A549 (cell line): ENCODE measurements around the gene TMEM119. TPM values are rescaled to one million over a fixed set of nuclear protein-coding genes. Genes with fewer than 3 reads are reported as not detected.

Experiments used
- ATAC-seq, 2 experiments: fragments of 200-7000 bp in 1 of 2; fragments of >200 bp in 1 of 2; cut with Nextera tagmentation in 1 of 2; cut with Tn5 transposase in 1 of 2; 3 replicates each; pipeline versions ENCODE4 v1.8.0 to v1.9.1; 2018 to 2020; ENCODE audit warnings: mild to moderate bottlenecking in 1 of 2, moderate library complexity in 1 of 2
- CTCF ChIA-PET: fragments of 300-600 bp; sonication (Branson Sonifier 250); formaldehyde crosslinking; extraction: SDS; loops from one replicate; lab custom pipeline; 2021; ENCODE audit warnings: antibody characterized with exemption, inconsistent platforms; lab: Yijun Ruan, JAX
- POLR2A ChIA-PET: fragments of 350-600 bp; formaldehyde crosslinking; extraction: SDS; loops from one replicate; lab custom pipeline; 2021; ENCODE audit warnings: antibody characterized with exemption, inconsistent platforms; lab: Yijun Ruan, JAX
- DNase-seq, 2 experiments: peaks; one replicate each; pipeline versions ENCODE4 v3.0.0 to v3.0.0-alpha.2; 2011 to 2016; ENCODE audit warnings: low read depth in 1 of 2, low spot score in 1 of 2
- FAIRE-seq: peaks from 2 replicates; lab custom pipeline; 2011; peaks lifted over from hg19 to GRCh38; lab: Jason Lieb, UNC
- H3K27ac ChIP-seq, 2 experiments: fragments of >200 bp; sonication (Bioruptor Twin); formaldehyde crosslinking; 3 replicates each; pipeline ENCODE4 v1.5.1; 2016 to 2017
- H3K4me1 ChIP-seq: fragments of >200 bp; sonication (Bioruptor Twin); formaldehyde crosslinking; 3 replicates; pipeline ENCODE4 v1.6.1; 2016
- H3K4me2 ChIP-seq: fragments of >200 bp; sonication (Bioruptor Twin); formaldehyde crosslinking; 3 replicates; pipeline ENCODE4 v1.6.1; 2016
- H3K4me3 ChIP-seq: fragments of >200 bp; sonication (Bioruptor Twin); formaldehyde crosslinking; 3 replicates; pipeline ENCODE4 v1.5.1; 2016
- H3K9me3 ChIP-seq: fragments of >200 bp; sonication (Bioruptor Twin); formaldehyde crosslinking; 3 replicates; pipeline ENCODE4 v1.6.1; 2016
- ATOH8 ChIP-seq: fragments of 250-450 bp; sonication (Bioruptor Pico); IDR thresholded peaks from 2 replicates; pipeline ENCODE4 v1.5.0; 2020; ENCODE audit warnings: low read depth, mild to moderate bottlenecking, moderate library complexity
- CBX2 ChIP-seq: fragments of 200-600 bp; sonication (generic); IDR thresholded peaks from 2 replicates; pipeline ENCODE4 v1.6.1; 2016; ENCODE audit warnings: low read depth, mild to moderate bottlenecking, borderline replicate concordance
- ELK1 ChIP-seq: fragments of 150-350 bp; IDR thresholded peaks from 2 replicates; pipeline ENCODE4 v1.6.1; 2014; ENCODE audit warnings: low read depth, mild to moderate bottlenecking, low read length
- ESRRA ChIP-seq: fragments of 150-350 bp; IDR thresholded peaks from 2 replicates; pipeline ENCODE4 v1.6.1; 2014; ENCODE audit warnings: mild to moderate bottlenecking, low read length, borderline replicate concordance
- FOSL2 ChIP-seq, 2 experiments: fragments of 450-650 bp in 1 of 2; fragments of >200 bp in 1 of 2; sonication (Bioruptor Twin) in 1 of 2; formaldehyde crosslinking; IDR thresholded peaks; 2 replicates each; pipeline versions ENCODE4 v1.5.0 to v1.6.1; 2016 to 2020; ENCODE audit warnings: mild to moderate bottlenecking in 1 of 2, moderate library complexity in 1 of 2
- GATA3 ChIP-seq: IDR thresholded peaks from 2 replicates; pipeline ENCODE4 v1.6.1; 2012; ENCODE audit warnings: borderline replicate concordance
- HDAC2 ChIP-seq: fragments of 200-600 bp; sonication (generic); IDR thresholded peaks from 2 replicates; pipeline ENCODE4 v1.6.1; 2016
- HOXB5 ChIP-seq: fragments of 250-450 bp; sonication (Bioruptor Pico); IDR thresholded peaks from 2 replicates; pipeline ENCODE4 v1.5.0; 2020; ENCODE audit warnings: mild to moderate bottlenecking, moderate library complexity
- JUNB ChIP-seq: fragments of >200 bp; sonication (Bioruptor Twin); formaldehyde crosslinking; IDR thresholded peaks from 2 replicates; pipeline ENCODE4 v1.6.1; 2016
- MAX ChIP-seq: IDR thresholded peaks from 2 replicates; pipeline ENCODE4 v1.6.1; 2012
- NFE2L2 ChIP-seq: fragments of 150-350 bp; conservative IDR thresholded peaks from 2 replicates; pipeline ENCODE4 v1.6.1; 2014; ENCODE audit warnings: low read length
- NPAS2 ChIP-seq: fragments of 250-450 bp; sonication (Bioruptor Pico); IDR thresholded peaks from 2 replicates; pipeline ENCODE4 v1.8.0; 2022; ENCODE audit warnings: mild to moderate bottlenecking, moderate library complexity, borderline replicate concordance
- PBX3 ChIP-seq: IDR thresholded peaks from 2 replicates; pipeline ENCODE4 v1.6.1; 2012
- RARB ChIP-seq: fragments of 250-450 bp; sonication (Bioruptor Pico); IDR thresholded peaks from 2 replicates; pipeline ENCODE4 v1.8.0; 2021; ENCODE audit warnings: mild to moderate bottlenecking, moderate library complexity
- RCOR1 ChIP-seq: fragments of 150-350 bp; IDR thresholded peaks from 2 replicates; pipeline ENCODE4 v1.6.1; 2014; ENCODE audit warnings: antibody characterized with exemption, low read length, low read depth
- REST ChIP-seq: fragments of 200-600 bp; sonication (generic); IDR thresholded peaks from 2 replicates; pipeline ENCODE4 v1.6.1; 2016; ENCODE audit warnings: antibody characterized with exemption, mild to moderate bottlenecking, moderate library complexity
- RNF2 ChIP-seq: fragments of 200-600 bp; sonication (generic); IDR thresholded peaks from 2 replicates; pipeline ENCODE4 v1.6.1; 2016; ENCODE audit warnings: low read depth, mild to moderate bottlenecking, antibody characterized with exemption, moderate library complexity, borderline replicate concordance
- SMC3 ChIP-seq: fragments of >200 bp; sonication (Bioruptor Twin); formaldehyde crosslinking; IDR thresholded peaks from 3 replicates; pipeline ENCODE4 v1.6.1; 2018; ENCODE audit warnings: inconsistent platforms
- SREBF2 ChIP-seq: fragments of 450-650 bp; IDR thresholded peaks from 2 replicates; pipeline ENCODE4 v1.6.1; 2014; ENCODE audit warnings: mild to moderate bottlenecking, moderate library complexity
- TP53 ChIP-seq: fragments of 250-450 bp; sonication (Bioruptor Pico); IDR thresholded peaks from 2 replicates; pipeline ENCODE4 v1.5.0; 2021; ENCODE audit warnings: mild to moderate bottlenecking, moderate library complexity
- WGBS: methylation state at CpG from one replicate; pipeline ENCODE4 v1.1.6; 2017; ENCODE audit errors: missing lambda C conversion rate; 5-methylcytosine and 5-hydroxymethylcytosine counted together
- polyA plus RNA-seq, 4 experiments: library from polyadenylated mRNA; depleted of rRNA in 3 of 4; stranded (reverse); fragments of >200 nt; fragmentation: RNase III in 1 of 4; extraction: RNeasy Plus Mini Kit Qiagen cat#74134 plus additional on column Dnase treatment in 1 of 4; gene quantifications; 2 replicates in 3 of 4; 3 replicates in 1 of 4; pipeline ENCODE4 v1.2.3, GENCODE V29; 2011 to 2017
- TF ChIP-seq, protein P1 (sequence below): fragments of >200 bp; sonication (Bioruptor Twin); formaldehyde crosslinking; IDR thresholded peaks from 2 replicates; pipeline ENCODE4 v1.6.1; 2016

Gene TMEM119
- polyA plus RNA-seq, 2 of the 4 experiments (the other 2 are of a cell fraction) = not detected

DNA sequence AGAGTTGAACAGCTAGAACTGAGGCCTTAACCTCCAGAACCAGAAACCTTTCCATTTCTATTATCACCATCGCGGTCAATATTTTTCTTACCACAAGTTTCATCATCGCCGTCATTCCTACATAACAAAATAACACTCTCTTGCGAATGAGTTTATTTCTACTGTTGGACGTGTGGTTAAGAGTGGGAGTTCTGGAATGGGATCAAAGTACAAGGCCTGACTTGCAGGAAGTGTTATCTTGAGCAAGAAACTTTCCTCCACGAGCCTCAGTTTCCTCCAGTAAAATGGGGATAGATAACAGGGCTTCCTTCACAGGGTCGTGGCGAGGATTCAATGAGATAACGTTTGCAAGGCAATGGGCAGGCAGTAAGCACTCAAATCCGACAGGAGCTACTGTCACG lies 37.6 kb downstream of the TMEM119 start:
- FAIRE-seq = no peak
- Histone ChIP-seq H3K9me3 (no peaks in the 10 kb centered on the region), H3K4me3 (peak overlapping the region; percentile 82), H3K27ac (peak overlapping the region; percentile 90 to 92), H3K4me2 (peak overlapping the region; percentile 89), H3K4me1 (peaks cover 25% of the 10 kb centered on the region)
- POLR2A ChIA-PET = no interaction called here
- no peak for TF ChIP-seq NPAS2
- TF ChIP-seq JUNB = no peak
- no peak for TF ChIP-seq MAX
- no peak for TF ChIP-seq HOXB5 (CRISPR knock-in tag)
- no peak for TF ChIP-seq REST
- no peak for TF ChIP-seq SMC3
- TF ChIP-seq GATA3 = no peak
- no peak for TF ChIP-seq TP53
- TF ChIP-seq, protein P1, sequence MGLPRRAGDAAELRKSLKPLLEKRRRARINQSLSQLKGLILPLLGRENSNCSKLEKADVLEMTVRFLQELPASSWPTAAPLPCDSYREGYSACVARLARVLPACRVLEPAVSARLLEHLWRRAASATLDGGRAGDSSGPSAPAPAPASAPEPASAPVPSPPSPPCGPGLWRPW = no peak
- no peak for TF ChIP-seq ATOH8 (CRISPR knock-in tag)
- TF ChIP-seq FOSL2 (IDR thresholded peaks at IDR 0.05) = no peak
- no peak for TF ChIP-seq FOSL2 (CRISPR knock-in tag; IDR thresholded peaks at IDR 0.05)
- no peak for TF ChIP-seq ELK1
- TF ChIP-seq RNF2 = no peak
- TF ChIP-seq RARB (CRISPR knock-in tag) = no peak
- TF ChIP-seq NFE2L2 = no peak
- no peak for TF ChIP-seq SREBF2
- no peak for TF ChIP-seq HDAC2
- 3% methylated on average over 12 of the region's 12 CpGs for WGBS
- no peak for DNase-seq
- ATAC-seq = no peak
- CTCF ChIA-PET = interaction anchor here (0.6 to 22.8 kb wide), 4 partner anchors 11 to 243 kb away, joined by 5 to 533 read pairs (median 8); no protein-coding TSS in a partner anchor

DNA sequence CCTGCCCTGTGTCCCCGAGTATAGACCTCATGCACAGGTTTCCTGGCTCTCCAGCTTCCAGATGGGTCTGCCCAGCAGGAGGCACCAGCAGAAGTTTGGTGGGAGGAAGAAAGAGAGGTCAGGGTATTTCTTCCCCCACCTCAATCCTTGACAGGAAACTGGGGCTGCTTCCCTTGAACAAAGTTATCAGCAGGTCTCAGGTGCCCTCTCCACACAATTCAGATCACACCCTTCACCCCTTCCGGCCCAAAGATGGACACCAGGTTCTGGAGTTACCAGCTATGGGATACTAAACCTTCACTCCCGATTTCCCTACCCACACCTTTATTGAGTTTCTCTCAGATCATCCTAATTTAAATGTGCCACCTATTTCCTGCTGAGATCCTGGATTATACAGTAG lies 38.1 kb downstream of the TMEM119 start:
- CTCF ChIA-PET = interaction anchor here (1.4 to 22.8 kb wide), 3 partner anchors 10 to 244 kb away, joined by 4 to 533 read pairs (median 10); no protein-coding TSS in a partner anchor
- H3K27ac ChIP-seq = peak overlapping the region; percentile 90 to 92; a peak in 4 of 6 replicates

More for the DNA sequence above, 38.1 kb downstream of the TMEM119 start:
- DNase-seq (no peak), ATAC-seq (no peak), FAIRE-seq (no peak)
- POLR2A ChIA-PET = no interaction called here
- peak overlapping the region; percentile 89 for H3K4me2 ChIP-seq
- H3K4me3 ChIP-seq = peak overlapping the region; percentile 82
- no peaks in the 10 kb centered on the region for H3K9me3 ChIP-seq
- TF ChIP-seq CBX2 (no peak), JUNB (no peak), ESRRA (no peak), RARB (CRISPR knock-in tag) (no peak), NFE2L2 (no peak), RCOR1 (no peak), PBX3 (no peak)
- H3K4me1 ChIP-seq = peaks cover 23% of the 10 kb centered on the region
- WGBS = 16% methylated on average over 3 of the region's 3 CpGs
